Neural progenitor cell (in vitro differentiated cells): ENCODE results near the gene CREG1.

Source experiments
- EZH2 ChIP-seq: fragments of 200-600 bp; sonication (generic); IDR thresholded peaks from 2 replicates; pipeline ENCODE4 v1.6.1; 2017; ENCODE audit warnings: antibody characterized with exemption, mild to moderate bottlenecking, moderate library complexity
- EZH2phosphoT487 ChIP-seq: fragments of 200-600 bp; sonication (generic); IDR thresholded peaks from 2 replicates; pipeline ENCODE4 v1.6.1; 2017; ENCODE audit warnings: antibody characterized with exemption
- TF ChIP-seq, protein P1 (sequence below): fragments of 200-600 bp; sonication (generic); IDR thresholded peaks from 2 replicates; pipeline ENCODE4 v1.5.1; 2017; ENCODE audit warnings: antibody characterized with exemption, mild to moderate bottlenecking

DNA sequence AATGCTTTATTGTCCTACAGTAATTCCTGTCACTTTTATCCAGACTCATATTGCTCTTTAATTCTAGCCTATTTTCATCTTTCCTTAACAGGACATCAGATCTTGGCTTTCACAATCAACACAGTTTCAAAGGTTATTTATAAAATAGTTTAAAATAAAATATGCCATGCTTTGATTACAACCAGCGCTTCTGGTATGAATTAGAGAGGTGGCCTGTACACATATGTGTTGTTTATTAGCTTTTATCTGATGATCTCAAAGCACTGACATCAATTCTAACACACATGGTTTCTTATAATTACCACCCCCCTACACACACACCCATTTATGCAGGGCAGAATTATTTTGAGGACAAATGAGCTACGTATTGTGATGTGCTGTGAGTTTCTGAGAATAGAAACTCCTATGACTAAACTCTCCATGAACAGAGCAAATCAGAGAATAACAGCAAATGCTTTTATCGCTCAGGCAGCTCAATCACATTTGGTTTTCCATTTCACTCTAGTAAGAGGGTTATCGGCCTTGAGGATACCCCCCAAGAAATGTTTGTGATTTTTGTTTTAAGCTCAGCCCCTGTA lies 53.2 kb downstream of the CREG1 start:
- TF ChIP-seq, protein P1, sequence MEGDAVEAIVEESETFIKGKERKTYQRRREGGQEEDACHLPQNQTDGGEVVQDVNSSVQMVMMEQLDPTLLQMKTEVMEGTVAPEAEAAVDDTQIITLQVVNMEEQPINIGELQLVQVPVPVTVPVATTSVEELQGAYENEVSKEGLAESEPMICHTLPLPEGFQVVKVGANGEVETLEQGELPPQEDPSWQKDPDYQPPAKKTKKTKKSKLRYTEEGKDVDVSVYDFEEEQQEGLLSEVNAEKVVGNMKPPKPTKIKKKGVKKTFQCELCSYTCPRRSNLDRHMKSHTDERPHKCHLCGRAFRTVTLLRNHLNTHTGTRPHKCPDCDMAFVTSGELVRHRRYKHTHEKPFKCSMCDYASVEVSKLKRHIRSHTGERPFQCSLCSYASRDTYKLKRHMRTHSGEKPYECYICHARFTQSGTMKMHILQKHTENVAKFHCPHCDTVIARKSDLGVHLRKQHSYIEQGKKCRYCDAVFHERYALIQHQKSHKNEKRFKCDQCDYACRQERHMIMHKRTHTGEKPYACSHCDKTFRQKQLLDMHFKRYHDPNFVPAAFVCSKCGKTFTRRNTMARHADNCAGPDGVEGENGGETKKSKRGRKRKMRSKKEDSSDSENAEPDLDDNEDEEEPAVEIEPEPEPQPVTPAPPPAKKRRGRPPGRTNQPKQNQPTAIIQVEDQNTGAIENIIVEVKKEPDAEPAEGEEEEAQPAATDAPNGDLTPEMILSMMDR, result no peak
- TF ChIP-seq EZH2phosphoT487 (no peak), EZH2 (no peak)
